HEK293 (cell line): ENCODE measurements around the gene EHD2.

Experiments
- CTCF ChIA-PET: fragments of 350-600 bp; formaldehyde crosslinking; extraction: SDS; loops from one replicate; lab custom pipeline; 2021; ENCODE audit warnings: antibody characterized with exemption; lab: Yijun Ruan, JAX
- POLR2A ChIA-PET: fragments of 300-600 bp; formaldehyde crosslinking; extraction: SDS; loops from one replicate; lab custom pipeline; 2020; ENCODE audit warnings: antibody characterized with exemption, inconsistent platforms; lab: Yijun Ruan, JAX
- H3K27ac ChIP-seq: fragments of 200-500 bp; sonication (Bioruptor generic); 2 replicates; pipeline ENCODE4 v1.5.1; 2014; ENCODE audit warnings: low read depth, low read length, control low read depth, inconsistent platforms; ENCODE audit errors: extremely low read depth
- H3K36me3 ChIP-seq, 2 experiments: fragments of 200-500 bp in 1 of 2; sonication (Bioruptor generic) in 1 of 2; 1 replicate in 1 of 2; 2 replicates in 1 of 2; pipeline ENCODE4 v1.5.1; 2014 to 2017; ENCODE audit warnings: inconsistent platforms in 2 of 2, low read length in 2 of 2; ENCODE audit not compliant: control insufficient read depth in 2 of 2, insufficient read depth in 1 of 2
- H3K4me1 ChIP-seq: fragments of 200-500 bp; sonication (Bioruptor generic); 2 replicates; pipeline ENCODE4 v1.5.1; 2014; ENCODE audit warnings: mild to moderate bottlenecking, low read length, inconsistent platforms; ENCODE audit not compliant: control insufficient read depth, insufficient read depth
- H3K4me3 ChIP-seq: 2 replicates; pipeline ENCODE4 v1.5.1; 2011; ENCODE audit warnings: low read depth, mild to moderate bottlenecking, control low read depth, low read length, moderate library complexity
- H3K9me3 ChIP-seq: fragments of 200-500 bp; sonication (Bioruptor generic); 2 replicates; pipeline ENCODE4 v1.5.1; 2014; ENCODE audit warnings: low read depth, low read length, inconsistent platforms; ENCODE audit not compliant: control insufficient read depth, insufficient read depth
- EGR2 ChIP-seq: fragments of 450-650 bp; formaldehyde crosslinking; IDR thresholded peaks from 2 replicates; pipeline ENCODE4 v1.5.1; 2016; ENCODE audit warnings: low read depth, missing biosample characterization, missing genetic modification characterization
- OVOL3 ChIP-seq: fragments of 450-650 bp; formaldehyde crosslinking; IDR thresholded peaks from 2 replicates; pipeline ENCODE4 v1.5.1; 2016; ENCODE audit warnings: missing biosample characterization, missing genetic modification characterization
- ZFHX2 ChIP-seq: fragments of 450-650 bp; formaldehyde crosslinking; conservative IDR thresholded peaks from 2 replicates; pipeline ENCODE4 v1.5.1; 2016; ENCODE audit warnings: missing biosample characterization, missing genetic modification characterization
- ZNF169 ChIP-seq: fragments of 450-650 bp; formaldehyde crosslinking; IDR thresholded peaks from 2 replicates; pipeline ENCODE4 v1.5.1; 2016; ENCODE audit warnings: missing biosample characterization, missing genetic modification characterization
- ZNF2 ChIP-seq: fragments of 450-650 bp; formaldehyde crosslinking; IDR thresholded peaks from 2 replicates; pipeline ENCODE4 v1.5.1; 2016; ENCODE audit warnings: missing biosample characterization, missing genetic modification characterization
- ZNF473 ChIP-seq: fragments of 450-650 bp; formaldehyde crosslinking; IDR thresholded peaks from 2 replicates; pipeline ENCODE4 v1.5.1; 2017; ENCODE audit warnings: missing biosample characterization, missing genetic modification characterization
- ZNF501 ChIP-seq: fragments of 450-650 bp; formaldehyde crosslinking; IDR thresholded peaks from 2 replicates; pipeline ENCODE4 v1.5.1; 2016; ENCODE audit warnings: missing biosample characterization, missing genetic modification characterization
- ZNF555 ChIP-seq: fragments of 450-650 bp; formaldehyde crosslinking; conservative IDR thresholded peaks from 2 replicates; pipeline ENCODE4 v1.5.1; 2017; ENCODE audit warnings: missing biosample characterization, mild to moderate bottlenecking, missing genetic modification characterization, inconsistent platforms
- ZNF626 ChIP-seq: fragments of 450-650 bp; sonication (Bioruptor Pico); formaldehyde crosslinking; IDR thresholded peaks from 2 replicates; pipeline ENCODE4 v1.5.1; 2018; ENCODE audit warnings: missing biosample characterization, missing genetic modification characterization, inconsistent platforms
- ZNF654 ChIP-seq: fragments of 450-650 bp; formaldehyde crosslinking; IDR thresholded peaks from 2 replicates; pipeline ENCODE4 v1.5.1; 2016; ENCODE audit warnings: low read depth, missing biosample characterization, missing genetic modification characterization
- ZSCAN23 ChIP-seq: fragments of 450-650 bp; formaldehyde crosslinking; IDR thresholded peaks from 2 replicates; pipeline ENCODE4 v1.5.1; 2016; ENCODE audit warnings: missing biosample characterization, missing genetic modification characterization
- ZXDB ChIP-seq: fragments of 450-650 bp; formaldehyde crosslinking; IDR thresholded peaks from 2 replicates; pipeline ENCODE4 v1.5.1; 2016; ENCODE audit warnings: missing biosample characterization, missing genetic modification characterization
- TF ChIP-seq, protein P1 (sequence below): fragments of 450-650 bp; formaldehyde crosslinking; IDR thresholded peaks from 2 replicates; pipeline ENCODE4 v1.5.1; 2016; ENCODE audit warnings: missing biosample characterization, missing genetic modification characterization
- TF ChIP-seq, protein P2 (sequence below): fragments of 450-650 bp; IDR thresholded peaks from 2 replicates; pipeline ENCODE4 v1.5.1; 2018; ENCODE audit warnings: missing biosample characterization, mild to moderate bottlenecking, missing genetic modification characterization
- TF ChIP-seq, protein P3 (sequence below): fragments of 450-650 bp; formaldehyde crosslinking; IDR thresholded peaks from 2 replicates; pipeline ENCODE4 v1.5.1; 2017; ENCODE audit warnings: missing biosample characterization, missing genetic modification characterization
- TF ChIP-seq, protein P4 (sequence below): fragments of 450-650 bp; formaldehyde crosslinking; IDR thresholded peaks from 2 replicates; pipeline ENCODE4 v1.5.1; 2016; ENCODE audit warnings: missing biosample characterization, missing genetic modification characterization
- TF ChIP-seq, protein P5 (sequence below): fragments of 450-650 bp; formaldehyde crosslinking; IDR thresholded peaks from 2 replicates; pipeline ENCODE4 v1.5.1; 2017; ENCODE audit warnings: missing biosample characterization, missing genetic modification characterization

The EHD2 gene, protein sequence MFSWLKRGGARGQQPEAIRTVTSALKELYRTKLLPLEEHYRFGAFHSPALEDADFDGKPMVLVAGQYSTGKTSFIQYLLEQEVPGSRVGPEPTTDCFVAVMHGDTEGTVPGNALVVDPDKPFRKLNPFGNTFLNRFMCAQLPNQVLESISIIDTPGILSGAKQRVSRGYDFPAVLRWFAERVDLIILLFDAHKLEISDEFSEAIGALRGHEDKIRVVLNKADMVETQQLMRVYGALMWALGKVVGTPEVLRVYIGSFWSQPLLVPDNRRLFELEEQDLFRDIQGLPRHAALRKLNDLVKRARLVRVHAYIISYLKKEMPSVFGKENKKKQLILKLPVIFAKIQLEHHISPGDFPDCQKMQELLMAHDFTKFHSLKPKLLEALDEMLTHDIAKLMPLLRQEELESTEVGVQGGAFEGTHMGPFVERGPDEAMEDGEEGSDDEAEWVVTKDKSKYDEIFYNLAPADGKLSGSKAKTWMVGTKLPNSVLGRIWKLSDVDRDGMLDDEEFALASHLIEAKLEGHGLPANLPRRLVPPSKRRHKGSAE

DNA sequence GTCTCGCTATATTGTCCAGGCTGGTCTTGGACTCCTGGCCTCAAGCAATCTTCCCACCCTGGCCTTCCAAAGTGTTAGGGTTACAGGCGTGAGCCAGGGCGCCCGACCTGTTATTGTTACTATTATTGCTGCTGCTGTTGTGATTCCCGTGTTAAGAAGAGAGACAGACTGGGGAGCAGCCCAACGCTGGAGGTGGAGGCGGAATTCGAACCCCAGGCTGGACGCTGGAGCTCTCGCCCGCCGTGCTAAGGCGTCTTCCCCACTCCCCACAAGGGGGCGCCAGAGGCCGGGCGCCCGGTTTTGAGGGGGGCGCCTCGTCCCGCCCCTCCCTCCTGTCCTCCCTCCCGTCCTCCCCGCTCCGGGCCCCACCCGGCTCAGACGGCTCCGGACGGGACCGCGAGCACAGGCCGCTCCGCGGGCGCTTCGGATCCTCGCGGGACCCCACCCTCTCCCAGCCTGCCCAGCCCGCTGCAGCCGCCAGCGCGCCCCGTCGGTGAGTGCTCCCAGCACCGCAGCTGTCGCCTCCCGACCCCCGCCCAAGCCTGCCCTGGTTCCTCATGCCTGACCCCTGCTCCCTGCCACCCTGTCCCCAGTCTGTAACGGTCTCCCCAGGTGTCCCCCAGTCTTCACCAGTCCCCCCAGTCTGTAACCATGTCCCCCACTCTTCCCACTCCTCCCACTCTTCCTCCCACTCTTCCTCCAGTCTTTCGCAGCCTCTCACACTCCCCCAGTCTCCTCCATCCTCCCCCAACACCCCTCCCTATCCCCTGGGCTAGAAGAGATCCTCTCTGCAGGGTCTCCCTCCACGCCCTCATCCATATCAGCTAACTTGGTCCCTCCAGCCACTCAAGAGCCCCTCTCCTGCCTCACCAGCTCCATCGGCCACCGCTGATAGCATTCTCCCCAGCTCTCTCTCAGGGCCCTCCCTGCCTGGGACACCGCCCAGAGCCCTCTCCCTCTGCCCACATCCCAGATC, at the start of gene EHD2:
EHD2 (plus strand) TSS at position 377 of the 976 bp plus-strand sequence. CDS start 3,191 bp downstream, outside the sequence.
- no peak within 1 kb of the TSS for H3K27ac ChIP-seq

More for the DNA sequence above, at the start of gene EHD2:
- H3K4me1 ChIP-seq: no peaks in the 10 kb centered on the region
- TF ChIP-seq, protein P1, sequence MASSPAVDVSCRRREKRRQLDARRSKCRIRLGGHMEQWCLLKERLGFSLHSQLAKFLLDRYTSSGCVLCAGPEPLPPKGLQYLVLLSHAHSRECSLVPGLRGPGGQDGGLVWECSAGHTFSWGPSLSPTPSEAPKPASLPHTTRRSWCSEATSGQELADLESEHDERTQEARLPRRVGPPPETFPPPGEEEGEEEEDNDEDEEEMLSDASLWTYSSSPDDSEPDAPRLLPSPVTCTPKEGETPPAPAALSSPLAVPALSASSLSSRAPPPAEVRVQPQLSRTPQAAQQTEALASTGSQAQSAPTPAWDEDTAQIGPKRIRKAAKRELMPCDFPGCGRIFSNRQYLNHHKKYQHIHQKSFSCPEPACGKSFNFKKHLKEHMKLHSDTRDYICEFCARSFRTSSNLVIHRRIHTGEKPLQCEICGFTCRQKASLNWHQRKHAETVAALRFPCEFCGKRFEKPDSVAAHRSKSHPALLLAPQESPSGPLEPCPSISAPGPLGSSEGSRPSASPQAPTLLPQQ: no peak
- TF ChIP-seq ZNF555 (tag by site-specific recombination) (no peak), ZSCAN23 (tag by site-specific recombination) (no peak), ZNF473 (tag by site-specific recombination) (no peak), ZNF501 (tag by site-specific recombination) (no peak), ZNF626 (tag by site-specific recombination) (no peak), ZNF2 (tag by site-specific recombination) (no peak), ZNF654 (no peak), ZNF169 (tag by site-specific recombination) (no peak), EGR2 (tag by site-specific recombination) (peak; percentile 50; the same call in 1 of the 2 replicates), OVOL3 (tag by site-specific recombination) (no peak), ZFHX2 (tag by site-specific recombination) (peak; percentile 58), ZXDB (tag by site-specific recombination) (no peak)
- TF ChIP-seq, protein P2, sequence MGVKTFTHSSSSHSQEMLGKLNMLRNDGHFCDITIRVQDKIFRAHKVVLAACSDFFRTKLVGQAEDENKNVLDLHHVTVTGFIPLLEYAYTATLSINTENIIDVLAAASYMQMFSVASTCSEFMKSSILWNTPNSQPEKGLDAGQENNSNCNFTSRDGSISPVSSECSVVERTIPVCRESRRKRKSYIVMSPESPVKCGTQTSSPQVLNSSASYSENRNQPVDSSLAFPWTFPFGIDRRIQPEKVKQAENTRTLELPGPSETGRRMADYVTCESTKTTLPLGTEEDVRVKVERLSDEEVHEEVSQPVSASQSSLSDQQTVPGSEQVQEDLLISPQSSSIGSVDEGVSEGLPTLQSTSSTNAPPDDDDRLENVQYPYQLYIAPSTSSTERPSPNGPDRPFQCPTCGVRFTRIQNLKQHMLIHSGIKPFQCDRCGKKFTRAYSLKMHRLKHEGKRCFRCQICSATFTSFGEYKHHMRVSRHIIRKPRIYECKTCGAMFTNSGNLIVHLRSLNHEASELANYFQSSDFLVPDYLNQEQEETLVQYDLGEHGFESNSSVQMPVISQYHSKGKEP: no peak
- TF ChIP-seq, protein P3, sequence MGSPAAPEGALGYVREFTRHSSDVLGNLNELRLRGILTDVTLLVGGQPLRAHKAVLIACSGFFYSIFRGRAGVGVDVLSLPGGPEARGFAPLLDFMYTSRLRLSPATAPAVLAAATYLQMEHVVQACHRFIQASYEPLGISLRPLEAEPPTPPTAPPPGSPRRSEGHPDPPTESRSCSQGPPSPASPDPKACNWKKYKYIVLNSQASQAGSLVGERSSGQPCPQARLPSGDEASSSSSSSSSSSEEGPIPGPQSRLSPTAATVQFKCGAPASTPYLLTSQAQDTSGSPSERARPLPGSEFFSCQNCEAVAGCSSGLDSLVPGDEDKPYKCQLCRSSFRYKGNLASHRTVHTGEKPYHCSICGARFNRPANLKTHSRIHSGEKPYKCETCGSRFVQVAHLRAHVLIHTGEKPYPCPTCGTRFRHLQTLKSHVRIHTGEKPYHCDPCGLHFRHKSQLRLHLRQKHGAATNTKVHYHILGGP (tag by site-specific recombination): no peak
- TF ChIP-seq, protein P4, sequence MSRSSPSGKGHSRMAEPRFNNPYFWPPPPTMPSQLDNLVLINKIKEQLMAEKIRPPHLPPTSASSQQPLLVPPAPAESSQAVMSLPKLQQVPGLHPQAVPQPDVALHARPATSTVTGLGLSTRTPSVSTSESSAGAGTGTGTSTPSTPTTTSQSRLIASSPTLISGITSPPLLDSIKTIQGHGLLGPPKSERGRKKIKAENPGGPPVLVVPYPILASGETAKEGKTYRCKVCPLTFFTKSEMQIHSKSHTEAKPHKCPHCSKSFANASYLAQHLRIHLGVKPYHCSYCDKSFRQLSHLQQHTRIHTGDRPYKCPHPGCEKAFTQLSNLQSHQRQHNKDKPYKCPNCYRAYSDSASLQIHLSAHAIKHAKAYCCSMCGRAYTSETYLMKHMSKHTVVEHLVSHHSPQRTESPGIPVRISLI: no peak
- TF ChIP-seq, protein P5, sequence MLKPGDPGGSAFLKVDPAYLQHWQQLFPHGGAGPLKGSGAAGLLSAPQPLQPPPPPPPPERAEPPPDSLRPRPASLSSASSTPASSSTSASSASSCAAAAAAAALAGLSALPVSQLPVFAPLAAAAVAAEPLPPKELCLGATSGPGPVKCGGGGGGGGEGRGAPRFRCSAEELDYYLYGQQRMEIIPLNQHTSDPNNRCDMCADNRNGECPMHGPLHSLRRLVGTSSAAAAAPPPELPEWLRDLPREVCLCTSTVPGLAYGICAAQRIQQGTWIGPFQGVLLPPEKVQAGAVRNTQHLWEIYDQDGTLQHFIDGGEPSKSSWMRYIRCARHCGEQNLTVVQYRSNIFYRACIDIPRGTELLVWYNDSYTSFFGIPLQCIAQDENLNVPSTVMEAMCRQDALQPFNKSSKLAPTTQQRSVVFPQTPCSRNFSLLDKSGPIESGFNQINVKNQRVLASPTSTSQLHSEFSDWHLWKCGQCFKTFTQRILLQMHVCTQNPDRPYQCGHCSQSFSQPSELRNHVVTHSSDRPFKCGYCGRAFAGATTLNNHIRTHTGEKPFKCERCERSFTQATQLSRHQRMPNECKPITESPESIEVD: no peak
- ChIA-PET CTCF (interaction anchor here (0.6 to 5.1 kb wide), 26 partner anchors 8 to 409 kb away, joined by 3 to 73 read pairs (median 4); partner anchors contain the start of gene NOP53), POLR2A (interaction anchor here (0.5 to 1.4 kb wide), 5 partner anchors 10 to 861 kb away, joined by 3 to 6 read pairs (median 5); partner anchors contain the start of gene NOP53)
- peak within 1 kb of the TSS; percentile 13 for H3K4me3 ChIP-seq
- no peaks in the 10 kb centered on the region for H3K36me3 ChIP-seq
- H3K9me3 ChIP-seq: no peaks in the 10 kb centered on the region; the same call in 1 of the 2 replicates
